Neural cell (in vitro differentiated cells): ENCODE results near the gene AK4. TPM values are rescaled to one million over a fixed set of nuclear protein-coding genes. Genes with fewer than 3 reads are reported as not detected.

ENCODE experiments used
- H2AFZ ChIP-seq: fragments of 200-600, 300-800 bp; sonication (generic), shearing (Covaris generic); 2 replicates; pipeline ENCODE4 v1.6.0; 2014; ENCODE audit warnings: low read depth, mild to moderate bottlenecking, antibody characterized with exemption, low read length, moderate library complexity
- H3F3A ChIP-seq: fragments of 200-600 bp; shearing (Covaris generic); 2 replicates; pipeline ENCODE4 v1.6.1; 2016; ENCODE audit warnings: mild to moderate bottlenecking, moderate library complexity, mixed read lengths, antibody characterized with exemption, low read length; ENCODE audit not compliant: insufficient read depth, poor library complexity, severe bottlenecking
- H3K27ac ChIP-seq: fragments of 200-600, 300-800 bp; sonication (generic), shearing (Covaris generic); 2 replicates; pipeline ENCODE4 v1.5.1; 2014; ENCODE audit warnings: mild to moderate bottlenecking, low read length, moderate library complexity
- H3K27me3 ChIP-seq: fragments of 300-800, 200-600 bp; sonication (generic), shearing (Covaris generic); 2 replicates; pipeline ENCODE4 v1.6.0; 2014; ENCODE audit warnings: mild to moderate bottlenecking, low read depth, low read length, moderate library complexity; ENCODE audit not compliant: insufficient read depth
- H3K36me3 ChIP-seq: fragments of 300-800, 200-600 bp; sonication (generic), shearing (Covaris generic); 2 replicates; pipeline ENCODE4 v1.5.1; 2014; ENCODE audit warnings: mild to moderate bottlenecking, antibody characterized with exemption, low read length, moderate library complexity; ENCODE audit not compliant: insufficient read depth
- H3K4me2 ChIP-seq: fragments of 300-800, 200-600 bp; sonication (generic), shearing (Covaris generic); 2 replicates; pipeline ENCODE4 v1.6.0; 2014; ENCODE audit warnings: mild to moderate bottlenecking, low read length
- H3K4me3 ChIP-seq: fragments of 300-800, 200-600 bp; sonication (generic), shearing (Covaris generic); 2 replicates; pipeline ENCODE4 v1.5.1; 2014; ENCODE audit warnings: mild to moderate bottlenecking, low read length, moderate library complexity
- H3K79me2 ChIP-seq: fragments of 200-600 bp; shearing (Covaris generic); replicated peaks from 2 replicates; pipeline ENCODE4 v1.6.0; 2014; ENCODE audit warnings: mild to moderate bottlenecking, low read length, moderate library complexity; ENCODE audit not compliant: insufficient read depth
- H3K9ac ChIP-seq: fragments of 300-800, 200-600 bp; sonication (generic), shearing (Covaris generic); 2 replicates; pipeline ENCODE4 v1.6.1; 2016; ENCODE audit warnings: mild to moderate bottlenecking, low read length, mixed read lengths
- H3K9me2 ChIP-seq: fragments of 200-600 bp; shearing (Covaris generic); 2 replicates; pipeline ENCODE4 v1.6.1; 2016; ENCODE audit warnings: mild to moderate bottlenecking, low read length, mixed read lengths; ENCODE audit not compliant: insufficient read depth
- H3K9me3 ChIP-seq: fragments of 200-600, 300-800 bp; sonication (generic), shearing (Covaris generic); 2 replicates; pipeline ENCODE4 v1.6.1; 2016; ENCODE audit warnings: mild to moderate bottlenecking, mixed run types, low read length, moderate library complexity, mixed read lengths
- H4K20me1 ChIP-seq: fragments of 200-600 bp; shearing (Covaris generic); 2 replicates; pipeline ENCODE4 v1.6.1; 2016; ENCODE audit warnings: mild to moderate bottlenecking, mixed run types; ENCODE audit not compliant: insufficient read depth
- EP300 ChIP-seq: fragments of 450-650 bp; conservative IDR thresholded peaks from 2 replicates; pipeline ENCODE4 v1.6.1; 2014; ENCODE audit warnings: antibody characterized with exemption, mild to moderate bottlenecking, moderate library complexity; ENCODE audit not compliant: poor library complexity, severe bottlenecking
- EZH2 ChIP-seq: fragments of 200-600, 300-800 bp; shearing (Covaris generic), sonication (generic); IDR thresholded peaks from 2 replicates; pipeline ENCODE4 v1.6.1; 2014; ENCODE audit warnings: antibody characterized with exemption, low read length, borderline replicate concordance, mild to moderate bottlenecking; ENCODE audit not compliant: insufficient read depth, poor library complexity, severe bottlenecking
- MXI1 ChIP-seq: fragments of 450-650 bp; conservative IDR thresholded peaks from 2 replicates; pipeline ENCODE4 v1.6.1; 2014; ENCODE audit warnings: antibody characterized with exemption, mild to moderate bottlenecking; ENCODE audit not compliant: poor library complexity, severe bottlenecking
- POLR2AphosphoS5 ChIP-seq: IDR thresholded peaks from 2 replicates; pipeline ENCODE4 v1.6.1; 2012
- RAD21 ChIP-seq: fragments of 450-650 bp; conservative IDR thresholded peaks from 2 replicates; pipeline ENCODE4 v1.6.1; 2014; ENCODE audit warnings: antibody characterized with exemption, mild to moderate bottlenecking, moderate library complexity
- SMC3 ChIP-seq: fragments of 450-650 bp; conservative IDR thresholded peaks from 2 replicates; pipeline ENCODE4 v1.6.1; 2014; ENCODE audit warnings: antibody characterized with exemption, mild to moderate bottlenecking, moderate library complexity; ENCODE audit not compliant: poor library complexity
- TAF1 ChIP-seq: IDR thresholded peaks from 2 replicates; pipeline ENCODE4 v1.6.1; 2012; ENCODE audit warnings: low read depth
- polyA plus RNA-seq: library from polyadenylated mRNA; depleted of rRNA; stranded (reverse); fragments of >200 nt; gene quantifications from 2 replicates; pipeline ENCODE4 v1.2.3, GENCODE V29; 2014
- TF ChIP-seq, protein P1 (sequence below): fragments of 450-650 bp; IDR thresholded peaks from 2 replicates; pipeline ENCODE4 v1.5.1; 2014; ENCODE audit warnings: antibody characterized with exemption, mild to moderate bottlenecking, moderate library complexity; ENCODE audit not compliant: poor library complexity, severe bottlenecking
- TF ChIP-seq, protein P2 (sequence below): IDR thresholded peaks from 2 replicates; pipeline ENCODE4 v1.6.1; 2012; ENCODE audit warnings: borderline replicate concordance

Gene AK4
- polyA plus RNA-seq, 1 donor from 2014 or later = 1.9 TPM

DNA sequence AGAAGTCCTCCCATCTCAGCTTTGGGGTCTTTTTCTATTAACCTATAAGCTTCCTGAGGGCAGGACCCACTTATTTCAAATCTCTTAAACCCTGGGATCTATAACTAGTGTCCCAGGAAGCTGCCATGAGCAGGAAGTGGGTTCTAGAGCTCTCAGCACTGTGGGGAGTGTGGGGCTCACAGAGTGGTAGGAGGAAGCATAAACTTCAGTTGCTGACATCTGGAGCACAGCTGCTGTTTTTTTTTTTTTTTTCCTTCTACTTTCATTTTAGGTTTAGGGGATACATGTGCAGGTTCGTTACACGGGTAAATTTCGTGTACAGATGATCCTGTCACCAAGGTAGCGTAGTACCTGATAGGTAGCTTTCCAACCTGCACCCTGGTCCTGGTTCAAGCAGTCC is 59.3 kb downstream of the AK4 start:
- H3K9me3 ChIP-seq = no peaks in the 10 kb centered on the region
- no peak overlapping the region for H3K27ac ChIP-seq
- H3K9ac ChIP-seq = no peak overlapping the region
- TF ChIP-seq EZH2 (no peak), EP300 (no peak), MXI1 (no peak), RAD21 (no peak), TAF1 (no peak), POLR2AphosphoS5 (no peak)
- TF ChIP-seq, protein P1, sequence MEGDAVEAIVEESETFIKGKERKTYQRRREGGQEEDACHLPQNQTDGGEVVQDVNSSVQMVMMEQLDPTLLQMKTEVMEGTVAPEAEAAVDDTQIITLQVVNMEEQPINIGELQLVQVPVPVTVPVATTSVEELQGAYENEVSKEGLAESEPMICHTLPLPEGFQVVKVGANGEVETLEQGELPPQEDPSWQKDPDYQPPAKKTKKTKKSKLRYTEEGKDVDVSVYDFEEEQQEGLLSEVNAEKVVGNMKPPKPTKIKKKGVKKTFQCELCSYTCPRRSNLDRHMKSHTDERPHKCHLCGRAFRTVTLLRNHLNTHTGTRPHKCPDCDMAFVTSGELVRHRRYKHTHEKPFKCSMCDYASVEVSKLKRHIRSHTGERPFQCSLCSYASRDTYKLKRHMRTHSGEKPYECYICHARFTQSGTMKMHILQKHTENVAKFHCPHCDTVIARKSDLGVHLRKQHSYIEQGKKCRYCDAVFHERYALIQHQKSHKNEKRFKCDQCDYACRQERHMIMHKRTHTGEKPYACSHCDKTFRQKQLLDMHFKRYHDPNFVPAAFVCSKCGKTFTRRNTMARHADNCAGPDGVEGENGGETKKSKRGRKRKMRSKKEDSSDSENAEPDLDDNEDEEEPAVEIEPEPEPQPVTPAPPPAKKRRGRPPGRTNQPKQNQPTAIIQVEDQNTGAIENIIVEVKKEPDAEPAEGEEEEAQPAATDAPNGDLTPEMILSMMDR = no peak
- TF ChIP-seq, protein P2, sequence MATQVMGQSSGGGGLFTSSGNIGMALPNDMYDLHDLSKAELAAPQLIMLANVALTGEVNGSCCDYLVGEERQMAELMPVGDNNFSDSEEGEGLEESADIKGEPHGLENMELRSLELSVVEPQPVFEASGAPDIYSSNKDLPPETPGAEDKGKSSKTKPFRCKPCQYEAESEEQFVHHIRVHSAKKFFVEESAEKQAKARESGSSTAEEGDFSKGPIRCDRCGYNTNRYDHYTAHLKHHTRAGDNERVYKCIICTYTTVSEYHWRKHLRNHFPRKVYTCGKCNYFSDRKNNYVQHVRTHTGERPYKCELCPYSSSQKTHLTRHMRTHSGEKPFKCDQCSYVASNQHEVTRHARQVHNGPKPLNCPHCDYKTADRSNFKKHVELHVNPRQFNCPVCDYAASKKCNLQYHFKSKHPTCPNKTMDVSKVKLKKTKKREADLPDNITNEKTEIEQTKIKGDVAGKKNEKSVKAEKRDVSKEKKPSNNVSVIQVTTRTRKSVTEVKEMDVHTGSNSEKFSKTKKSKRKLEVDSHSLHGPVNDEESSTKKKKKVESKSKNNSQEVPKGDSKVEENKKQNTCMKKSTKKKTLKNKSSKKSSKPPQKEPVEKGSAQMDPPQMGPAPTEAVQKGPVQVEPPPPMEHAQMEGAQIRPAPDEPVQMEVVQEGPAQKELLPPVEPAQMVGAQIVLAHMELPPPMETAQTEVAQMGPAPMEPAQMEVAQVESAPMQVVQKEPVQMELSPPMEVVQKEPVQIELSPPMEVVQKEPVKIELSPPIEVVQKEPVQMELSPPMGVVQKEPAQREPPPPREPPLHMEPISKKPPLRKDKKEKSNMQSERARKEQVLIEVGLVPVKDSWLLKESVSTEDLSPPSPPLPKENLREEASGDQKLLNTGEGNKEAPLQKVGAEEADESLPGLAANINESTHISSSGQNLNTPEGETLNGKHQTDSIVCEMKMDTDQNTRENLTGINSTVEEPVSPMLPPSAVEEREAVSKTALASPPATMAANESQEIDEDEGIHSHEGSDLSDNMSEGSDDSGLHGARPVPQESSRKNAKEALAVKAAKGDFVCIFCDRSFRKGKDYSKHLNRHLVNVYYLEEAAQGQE = no peak
- H4K20me1 ChIP-seq = no peaks in the 10 kb centered on the region
- no peaks in the 10 kb centered on the region for H3K9me2 ChIP-seq
- no peak overlapping the region for H3K4me2 ChIP-seq
- H3K36me3 ChIP-seq = no peaks in the 10 kb centered on the region
- no peaks in the 10 kb centered on the region for H3F3A ChIP-seq
- no peaks in the 10 kb centered on the region for H3K79me2 ChIP-seq
- no peaks in the 10 kb centered on the region for H3K27me3 ChIP-seq
- H2AFZ ChIP-seq = no peak overlapping the region
- H3K4me3 ChIP-seq = no peak overlapping the region

DNA sequence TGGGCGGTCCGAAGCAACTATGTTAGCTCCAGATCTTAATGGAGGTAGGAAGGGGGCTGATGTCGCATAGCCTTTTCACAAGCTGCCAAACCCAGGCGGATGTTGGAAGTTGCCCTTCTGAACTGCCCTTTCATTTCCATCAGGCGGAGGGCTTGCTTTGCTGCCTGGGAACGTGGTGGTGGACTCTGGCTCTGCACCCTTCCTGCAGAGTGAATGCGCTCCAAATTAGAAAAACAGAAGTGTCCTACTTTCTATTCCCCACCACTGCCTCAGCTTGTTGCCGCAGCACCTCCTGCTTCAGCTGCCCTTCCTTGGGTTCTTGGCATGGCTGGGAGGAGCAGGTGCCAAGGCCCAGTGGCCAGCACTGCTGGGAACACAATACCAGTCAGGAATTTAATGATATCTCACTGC is 60.6 kb downstream of the AK4 start:
- Histone ChIP-seq H3K27ac (no peak overlapping the region), H2AFZ (no peak overlapping the region), H3K36me3 (no peaks in the 10 kb centered on the region), H3K9me3 (no peaks in the 10 kb centered on the region), H3K9me2 (no peaks in the 10 kb centered on the region), H3K27me3 (no peaks in the 10 kb centered on the region), H3K79me2 (no peaks in the 10 kb centered on the region), H3K9ac (no peak overlapping the region), H4K20me1 (no peaks in the 10 kb centered on the region), H3F3A (no peaks in the 10 kb centered on the region), H3K4me3 (no peak overlapping the region), H3K4me2 (no peak overlapping the region)
- TF ChIP-seq RAD21 (no peak), EZH2 (no peak), TAF1 (no peak), MXI1 (no peak), POLR2AphosphoS5 (no peak), EP300 (no peak), SMC3 (no peak)
- TF ChIP-seq, protein P2 = no peak
- TF ChIP-seq, protein P1 = no peak
